K562 (cell line): ENCODE results near the gene ARF4. TPM values are rescaled to one million over a fixed set of nuclear protein-coding genes. Genes with fewer than 3 reads are reported as not detected.
A peak's percentile ranks its signal among the peaks of the same experiment; 100 is the strongest.

ENCODE experiments used
- ADNP ChIP-seq: fragments of 200-800 bp; sonication (Bioruptor generic); IDR thresholded peaks from 2 replicates; pipeline ENCODE4 v1.6.1; 2016; ENCODE audit warnings: missing genetic modification characterization, missing compliant biosample characterization
- BCL6 ChIP-seq: fragments of 250-450 bp; sonication (Bioruptor Pico); IDR thresholded peaks from 2 replicates; pipeline ENCODE4 v1.4.0; 2020
- BDP1 ChIP-seq: IDR thresholded peaks from 3 replicates; pipeline ENCODE4 v1.6.1; 2011; ENCODE audit not compliant: insufficient read length, insufficient read depth
- E2F3 ChIP-seq: fragments of 250-450 bp; sonication (Bioruptor Pico); IDR thresholded peaks from 2 replicates; pipeline ENCODE4 v1.4.0; 2020; ENCODE audit warnings: mild to moderate bottlenecking
- ESRRA ChIP-seq: fragments of 450-650 bp; IDR thresholded peaks from 2 replicates; pipeline ENCODE4 v1.6.1; 2014; ENCODE audit warnings: low read depth, mild to moderate bottlenecking, moderate library complexity, borderline replicate concordance
- HNRNPH1 ChIP-seq: fragments of 200-400 bp; formaldehyde crosslinking; optimal IDR thresholded peaks from 2 replicates; pipeline ENCODE3; 2017; ENCODE audit warnings: low read depth, mild to moderate bottlenecking, low read length, moderate library complexity
- IFI16 ChIP-seq: fragments of 250-450 bp; sonication (Bioruptor Pico); IDR thresholded peaks from 2 replicates; pipeline ENCODE4 v2.1.2; 2022; ENCODE audit warnings: mild to moderate bottlenecking, inconsistent platforms
- MAFK ChIP-seq: IDR thresholded peaks from 2 replicates; pipeline ENCODE4 v1.6.1; 2011; ENCODE audit warnings: low read length, improper control_type of control experiment
- MBD2 ChIP-seq: sonication (generic); IDR thresholded peaks from 2 replicates; pipeline ENCODE4 v1.6.1; 2016; ENCODE audit warnings: low read depth, borderline replicate concordance
- NFIX ChIP-seq: fragments of 250-450 bp; sonication (Bioruptor Pico); IDR thresholded peaks from 2 replicates; pipeline ENCODE4 v1.4.0; 2020; ENCODE audit warnings: low read depth, mild to moderate bottlenecking, moderate library complexity
- NRF1 ChIP-seq, 2 experiments: fragments of 450-650 bp; IDR thresholded peaks in 1 of 2; conservative IDR thresholded peaks in 1 of 2; 2 replicates each; pipeline ENCODE4 v1.6.1; 2014; ENCODE audit warnings: mild to moderate bottlenecking in 2 of 2
- PHB2 ChIP-seq: fragments of 450-650 bp; IDR thresholded peaks from 2 replicates; pipeline ENCODE4 v1.6.1; 2017; ENCODE audit warnings: low read depth
- SMAD3 ChIP-seq: fragments of 450-650 bp; formaldehyde crosslinking; conservative IDR thresholded peaks from 2 replicates; pipeline ENCODE4 v1.4.0; 2020; ENCODE audit warnings: mild to moderate bottlenecking
- SNRNP70 ChIP-seq: fragments of 200-400 bp; formaldehyde crosslinking; optimal IDR thresholded peaks from 2 replicates; pipeline ENCODE3; 2017; ENCODE audit warnings: low read depth, low read length
- SUPT5H ChIP-seq: fragments of 450-650 bp; IDR thresholded peaks from 2 replicates; pipeline ENCODE4 v1.6.1; 2016
- TBL1XR1 ChIP-seq, 2 experiments: IDR thresholded peaks; 2 replicates each; pipeline ENCODE4 v1.6.1; 2012; ENCODE audit warnings: improper control_type of control experiment in 2 of 2, low read length in 2 of 2, mild to moderate bottlenecking in 1 of 2
- TCF7 ChIP-seq: sonication (generic); IDR thresholded peaks from 2 replicates; pipeline ENCODE4 v1.6.1; 2016; ENCODE audit warnings: antibody characterized with exemption, borderline replicate concordance
- TCFL5 ChIP-seq: fragments of 250-450 bp; sonication (Bioruptor Pico); conservative IDR thresholded peaks from 2 replicates; pipeline ENCODE4 v1.6.1; 2021; ENCODE audit warnings: mild to moderate bottlenecking, moderate library complexity, matching md5 sums
- TRIM24 ChIP-seq, 2 experiments: fragments of 450-650 bp; IDR thresholded peaks; 2 replicates each; pipeline ENCODE4 v1.6.1; 2016
- ZEB2 ChIP-seq: fragments of 450-650 bp; IDR thresholded peaks from 2 replicates; pipeline ENCODE4 v1.6.1; 2016
- ZKSCAN8 ChIP-seq: fragments of 200-800 bp; sonication (Bioruptor generic); IDR thresholded peaks from 2 replicates; pipeline ENCODE4 v1.6.1; 2016; ENCODE audit warnings: missing genetic modification characterization, missing compliant biosample characterization
- ZNF384 ChIP-seq: IDR thresholded peaks from 2 replicates; pipeline ENCODE4 v1.6.1; 2012; ENCODE audit warnings: low read depth, low read length, improper control_type of control experiment
- ZNF408 ChIP-seq: fragments of 250-450 bp; sonication (Bioruptor Pico); IDR thresholded peaks from 2 replicates; pipeline ENCODE4 v1.4.0; 2020; ENCODE audit warnings: low read depth, mild to moderate bottlenecking, moderate library complexity
- ZNF507 ChIP-seq: conservative IDR thresholded peaks from 2 replicates; pipeline ENCODE4 v1.6.1; 2017; ENCODE audit warnings: missing genetic modification characterization, missing compliant biosample characterization
- ZSCAN29 ChIP-seq: fragments of 450-650 bp; IDR thresholded peaks from 2 replicates; pipeline ENCODE4 v1.6.1; 2017
- polyA plus RNA-seq, 8 experiments: library from polyadenylated mRNA; depleted of rRNA in 4 of 8; stranded (reverse) in 5 of 8; unstranded in 3 of 8; fragments of >200 nt; fragmentation: Nextera tagmentation in 2 of 8; fragmentation: Illumina TruSeq in 1 of 8; extraction: Ambion mirVana in 2 of 8; extraction: Trizol in 1 of 8; gene quantifications; 2 replicates each; pipeline versions ENCODE4 v1.2.1 to v1.2.3, GENCODE V29; 2011 to 2014; ENCODE audit warnings: inconsistent platforms in 1 of 8, missing spikeins in 1 of 8
- total RNA-seq, 7 experiments: library from RNA; depleted of rRNA in 6 of 7; stranded (reverse); fragments of >200 nt in 6 of 7; fragmentation: Illumina TruSeq in 2 of 7; extraction: Trizol in 2 of 7; gene quantifications; 2 replicates each; pipeline versions ENCODE4 v1.2.1 to v1.2.3, GENCODE V29; 2011 to 2021; ENCODE audit warnings: low replicate concordance in 1 of 7
- TF ChIP-seq, protein P1 (sequence below): fragments of 250-450 bp; sonication (Bioruptor Pico); IDR thresholded peaks from 2 replicates; pipeline ENCODE4 v1.8.0; 2022; ENCODE audit warnings: moderate library complexity, mild to moderate bottlenecking, inconsistent platforms
- TF ChIP-seq, protein P2 (sequence below): fragments of 250-450 bp; sonication (Bioruptor Pico); IDR thresholded peaks from 2 replicates; pipeline ENCODE4 v1.8.0; 2022; ENCODE audit warnings: moderate library complexity, mild to moderate bottlenecking, inconsistent platforms
- TF ChIP-seq, protein P3 (sequence below): fragments of 450-650 bp; formaldehyde crosslinking; IDR thresholded peaks from 2 replicates; pipeline ENCODE4 v1.4.0; 2022; ENCODE audit warnings: missing genetic modification characterization
- TF ChIP-seq, protein P4 (sequence below): sonication (generic); formaldehyde crosslinking; IDR thresholded peaks from 2 replicates; pipeline ENCODE4 v1.9.0; 2022; ENCODE audit warnings: mild to moderate bottlenecking, missing genetic modification reagents

ARF4 gene
- total and polyA plus RNA-seq, 9 of the 15 experiments (the other 6 are each of a cell fraction or from before 2014, with no cell fraction given) = 41.1 to 273 (median 83.8) TPM

DNA sequence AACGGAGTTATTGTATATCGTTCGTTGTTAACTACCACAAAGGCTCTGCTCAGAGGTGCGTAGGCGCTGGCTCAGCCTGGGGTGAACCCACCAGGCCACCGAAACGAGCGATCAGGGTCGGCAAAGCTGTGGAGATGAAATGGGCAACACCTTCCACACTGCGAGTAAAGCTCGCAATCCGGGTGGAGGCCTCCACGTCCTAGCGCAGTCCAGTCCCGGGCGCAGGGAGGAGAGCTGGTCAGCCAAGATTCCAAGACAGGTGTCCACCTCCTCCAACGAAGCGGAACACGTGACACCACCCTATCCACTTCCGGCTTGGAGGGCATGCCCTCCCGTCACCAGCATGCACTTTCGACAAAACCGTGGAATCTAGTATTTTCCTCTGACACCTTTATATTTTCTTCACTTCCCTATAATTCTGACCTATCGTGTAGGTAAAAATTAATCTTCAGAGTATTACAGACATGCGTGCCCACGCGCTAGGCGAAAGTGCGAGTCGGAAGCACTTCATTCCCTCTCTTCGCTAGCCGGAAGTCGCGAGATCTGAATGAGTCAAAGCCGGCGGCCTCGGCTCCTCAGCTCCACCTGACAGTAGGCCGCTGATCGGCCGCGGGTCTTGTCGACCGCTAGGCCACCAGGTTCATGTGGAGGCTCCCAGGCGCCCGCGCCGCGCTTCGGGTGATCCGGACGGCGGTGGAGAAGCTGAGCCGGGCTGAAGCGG, 41.2 kb downstream of the ARF4 start, which contains the start of gene PDE12 (continued):
- TF ChIP-seq BDP1 (no peak), ADNP (tag) (0 out of 2 replicates have a peak, but pooled peaks have one; percentile 45), NFIX (no peak), SMAD3 (peak; percentile 45; the same call in 1 of the 2 replicates), MBD2 (no peak), BCL6 (no peak), ZNF408 (CRISPR knock-in tag) (no peak), ZEB2 (peak; percentile 100), HNRNPH1 (no peak), ZKSCAN8 (CRISPR knock-in tag) (peak; percentile 60; the same call in 1 of the 2 replicates), ZNF507 (tag) (no peak), SNRNP70 (no peak), IFI16 (CRISPR knock-in tag) (no peak), E2F3 (CRISPR knock-in tag) (peak; percentile 54; the same call in 1 of the 2 replicates), ZNF384 (no peak), NRF1 (conservative IDR thresholded peaks at IDR 0.05 in 1 of 2, IDR thresholded peaks at IDR 0.05 in 1 of 2) (0 out of 4 replicates have a peak, but pooled peaks of 1 of the 2 experiments have one; percentile 22), TCFL5 (CRISPR knock-in tag) (no peak), ESRRA (peak; percentile 84), TBL1XR1 (IDR thresholded peaks at IDR 0.05; ENCODE audit: low read length in 2 of 2) (peak in 1 of 2 experiments; percentile 61; a peak in 2 of 4 replicates), PHB2 (no peak), MAFK (no peak), TCF7 (no peak), TRIM24 (IDR thresholded peaks at IDR 0.05) (peak; percentile 82 to 87), SUPT5H (peak; percentile 90), ZSCAN29 (no peak)
- TF ChIP-seq, protein P1, sequence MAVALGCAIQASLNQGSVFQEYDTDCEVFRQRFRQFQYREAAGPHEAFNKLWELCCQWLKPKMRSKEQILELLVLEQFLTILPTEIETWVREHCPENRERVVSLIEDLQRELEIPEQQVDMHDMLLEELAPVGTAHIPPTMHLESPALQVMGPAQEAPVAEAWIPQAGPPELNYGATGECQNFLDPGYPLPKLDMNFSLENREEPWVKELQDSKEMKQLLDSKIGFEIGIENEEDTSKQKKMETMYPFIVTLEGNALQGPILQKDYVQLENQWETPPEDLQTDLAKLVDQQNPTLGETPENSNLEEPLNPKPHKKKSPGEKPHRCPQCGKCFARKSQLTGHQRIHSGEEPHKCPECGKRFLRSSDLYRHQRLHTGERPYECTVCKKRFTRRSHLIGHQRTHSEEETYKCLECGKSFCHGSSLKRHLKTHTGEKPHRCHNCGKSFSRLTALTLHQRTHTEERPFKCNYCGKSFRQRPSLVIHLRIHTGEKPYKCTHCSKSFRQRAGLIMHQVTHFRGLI = peak; percentile 64
- TF ChIP-seq, protein P2, sequence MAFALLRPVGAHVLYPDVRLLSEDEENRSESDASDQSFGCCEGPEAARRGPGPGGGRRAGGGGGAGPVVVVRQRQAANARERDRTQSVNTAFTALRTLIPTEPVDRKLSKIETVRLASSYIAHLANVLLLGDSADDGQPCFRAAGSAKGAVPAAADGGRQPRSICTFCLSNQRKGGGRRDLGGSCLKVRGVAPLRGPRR (CRISPR knock-in tag) = no peak
- TF ChIP-seq, protein P3, sequence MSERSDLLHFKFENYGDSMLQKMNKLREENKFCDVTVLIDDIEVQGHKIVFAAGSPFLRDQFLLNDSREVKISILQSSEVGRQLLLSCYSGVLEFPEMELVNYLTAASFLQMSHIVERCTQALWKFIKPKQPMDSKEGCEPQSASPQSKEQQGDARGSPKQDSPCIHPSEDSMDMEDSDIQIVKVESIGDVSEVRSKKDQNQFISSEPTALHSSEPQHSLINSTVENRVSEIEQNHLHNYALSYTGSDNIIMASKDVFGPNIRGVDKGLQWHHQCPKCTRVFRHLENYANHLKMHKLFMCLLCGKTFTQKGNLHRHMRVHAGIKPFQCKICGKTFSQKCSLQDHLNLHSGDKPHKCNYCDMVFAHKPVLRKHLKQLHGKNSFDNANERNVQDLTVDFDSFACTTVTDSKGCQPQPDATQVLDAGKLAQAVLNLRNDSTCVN (CRISPR knock-in tag) = no peak
- TF ChIP-seq, protein P4, sequence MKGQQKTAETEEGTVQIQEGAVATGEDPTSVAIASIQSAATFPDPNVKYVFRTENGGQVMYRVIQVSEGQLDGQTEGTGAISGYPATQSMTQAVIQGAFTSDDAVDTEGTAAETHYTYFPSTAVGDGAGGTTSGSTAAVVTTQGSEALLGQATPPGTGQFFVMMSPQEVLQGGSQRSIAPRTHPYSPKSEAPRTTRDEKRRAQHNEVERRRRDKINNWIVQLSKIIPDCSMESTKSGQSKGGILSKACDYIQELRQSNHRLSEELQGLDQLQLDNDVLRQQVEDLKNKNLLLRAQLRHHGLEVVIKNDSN (CRISPR knock-in tag) = peak; percentile 96
